ENCODE measurements around the gene FAM114A1.

DNA sequence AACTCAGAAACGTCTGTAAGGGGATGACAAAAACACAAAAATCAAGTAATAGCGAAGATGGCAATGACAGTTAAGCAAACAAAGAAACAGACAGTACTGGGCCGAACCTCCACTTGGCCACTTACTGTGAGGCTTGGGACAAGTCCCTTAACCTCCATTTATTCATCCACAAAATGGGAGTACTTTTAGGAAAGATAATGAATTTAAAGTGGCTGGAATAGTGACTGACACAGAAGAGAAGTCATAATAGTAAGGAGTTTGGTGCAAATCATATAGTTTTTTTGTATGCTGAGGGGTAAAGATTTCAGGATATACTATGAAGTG, 9.5 kb upstream of the FAM114A1 start:
- no peak for TF ChIP-seq SIN3A (IDR thresholded peaks at IDR 0.05; ENCODE audit: borderline replicate concordance, insufficient read depth, low read length)
- TF ChIP-seq POLR2AphosphoS5 (IDR thresholded peaks at IDR 0.05; ENCODE audit: low read depth, low read length): no peak
- no peak for TF ChIP-seq TAF1 (IDR thresholded peaks at IDR 0.05; ENCODE audit: borderline replicate concordance, insufficient read depth, low read length)
